Skeletal muscle tissue (tissue), 4 donors: ENCODE measurements around the gene SLC35E4. TPM values are rescaled to one million over a fixed set of nuclear protein-coding genes. Genes with fewer than 3 reads are reported as not detected.
"Not testable (repeated sequence)": the region's sequence is repeated elsewhere in the genome, so short reads cannot be mapped to it uniquely, and the experiment has no call there.

Source experiments
- H3K27ac ChIP-seq: one replicate; pipeline ENCODE4 v1.7.0; 2013; ENCODE audit warnings: mild to moderate bottlenecking, low read depth, low read length, inconsistent platforms
- H3K27me3 ChIP-seq, 3 donors: one replicate each; pipeline ENCODE4 v1.7.0; 2013; ENCODE audit warnings: low read length in 3 of 3; ENCODE audit not compliant: control insufficient read depth in 3 of 3, insufficient read depth in 3 of 3
- H3K36me3 ChIP-seq, 3 donors: one replicate each; pipeline ENCODE4 v1.7.0; 2013; ENCODE audit warnings: low read length in 3 of 3; ENCODE audit not compliant: control insufficient read depth in 3 of 3, insufficient read depth in 3 of 3
- H3K4me1 ChIP-seq, 3 donors: one replicate each; pipeline ENCODE4 v1.7.0; 2013; ENCODE audit warnings: low read length in 3 of 3, mild to moderate bottlenecking in 3 of 3; ENCODE audit not compliant: control insufficient read depth in 3 of 3, insufficient read depth in 3 of 3
- H3K4me3 ChIP-seq, 3 donors: one replicate each; pipeline ENCODE4 v1.7.0; 2013; ENCODE audit warnings: low read length in 3 of 3
- H3K9ac ChIP-seq, 3 donors: one replicate each; pipeline ENCODE4 v1.7.0; 2013; ENCODE audit warnings: low read length in 3 of 3, mild to moderate bottlenecking in 3 of 3, moderate library complexity in 2 of 3, low read depth in 1 of 3
- H3K9me3 ChIP-seq, 3 donors: one replicate each; pipeline ENCODE4 v1.7.0; 2013; ENCODE audit warnings: low read length in 3 of 3; ENCODE audit not compliant: control insufficient read depth in 3 of 3
- total RNA-seq: library from RNA; depleted of rRNA; stranded (reverse); fragments of >200 nt; gene quantifications from one replicate; pipeline ENCODE4 v1.2.3, GENCODE V29; 2014
- donor health status: Osteomylitis.

SLC35E4 gene
- total RNA-seq, 1 donor from 2014 or later, result 2.1 TPM

DNA sequence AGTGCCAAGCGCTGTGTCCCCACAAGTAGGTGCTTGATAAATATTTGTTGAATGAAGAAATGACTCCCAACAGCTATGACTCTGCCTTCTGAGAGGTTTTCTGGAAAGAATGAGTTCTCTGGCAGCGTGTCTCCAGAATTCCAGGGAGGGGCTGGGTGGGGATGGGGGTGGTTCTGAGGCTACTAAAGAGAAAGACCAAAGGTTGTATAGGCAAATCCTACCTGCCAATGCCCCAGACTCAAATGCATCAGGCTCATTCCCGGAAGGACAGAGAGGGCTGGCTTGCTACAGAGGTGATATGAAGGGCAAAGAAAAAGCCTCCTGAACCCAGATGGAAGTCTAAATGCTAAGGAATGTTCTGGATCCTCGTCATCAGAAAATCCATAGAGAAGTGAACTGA is 30.2 kb downstream of the SLC35E4 start:
- Histone ChIP-seq H3K9ac (no peak overlapping the region), H3K9me3 (no peaks in the 10 kb centered on the region), H3K27ac (no peak overlapping the region), H3K36me3 (peaks cover 10 to 21% (median 12%) of the 10 kb centered on the region in 3 donors), H3K4me1 (peaks cover 12 to 15% (median 15%) of the 10 kb centered on the region in 3 donors), H3K27me3 (no peaks in the 10 kb centered on the region), H3K4me3 (no peak overlapping the region)

DNA sequence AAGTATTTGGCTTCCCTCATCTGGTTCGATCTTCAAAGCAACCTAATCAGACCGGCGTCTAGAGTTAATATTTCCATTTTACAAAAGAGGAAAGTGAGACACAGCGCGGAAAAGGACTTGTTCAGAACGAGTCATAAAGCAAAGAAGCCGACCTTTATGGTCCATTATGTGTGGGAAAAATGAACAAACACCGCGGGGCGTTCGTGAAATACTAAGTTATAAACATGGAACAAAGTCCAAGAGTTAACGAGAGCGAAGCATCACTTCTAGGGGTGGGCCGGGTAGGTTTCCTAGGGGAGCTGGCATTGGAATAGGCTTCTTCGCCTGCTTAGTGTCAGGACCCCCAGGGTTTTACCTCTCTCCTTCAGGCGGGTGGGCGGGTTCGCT is 31.5 kb downstream of the SLC35E4 start:
- H3K4me1 ChIP-seq, result peaks cover 12 to 15% (median 15%) of the 10 kb centered on the region in 3 donors
- H3K9me3 ChIP-seq, result no peaks in the 10 kb centered on the region
- no peak overlapping the region for H3K27ac ChIP-seq
- H3K36me3 ChIP-seq, result peaks cover 8 to 17% (median 12%) of the 10 kb centered on the region in 3 donors
- H3K27me3 ChIP-seq, result no peaks in the 10 kb centered on the region
- peak overlapping the region; percentile 76 to 84 (median 79) for H3K9ac ChIP-seq
- H3K4me3 ChIP-seq, result peak overlapping the region; percentile 76 to 94 (median 80)

DNA sequence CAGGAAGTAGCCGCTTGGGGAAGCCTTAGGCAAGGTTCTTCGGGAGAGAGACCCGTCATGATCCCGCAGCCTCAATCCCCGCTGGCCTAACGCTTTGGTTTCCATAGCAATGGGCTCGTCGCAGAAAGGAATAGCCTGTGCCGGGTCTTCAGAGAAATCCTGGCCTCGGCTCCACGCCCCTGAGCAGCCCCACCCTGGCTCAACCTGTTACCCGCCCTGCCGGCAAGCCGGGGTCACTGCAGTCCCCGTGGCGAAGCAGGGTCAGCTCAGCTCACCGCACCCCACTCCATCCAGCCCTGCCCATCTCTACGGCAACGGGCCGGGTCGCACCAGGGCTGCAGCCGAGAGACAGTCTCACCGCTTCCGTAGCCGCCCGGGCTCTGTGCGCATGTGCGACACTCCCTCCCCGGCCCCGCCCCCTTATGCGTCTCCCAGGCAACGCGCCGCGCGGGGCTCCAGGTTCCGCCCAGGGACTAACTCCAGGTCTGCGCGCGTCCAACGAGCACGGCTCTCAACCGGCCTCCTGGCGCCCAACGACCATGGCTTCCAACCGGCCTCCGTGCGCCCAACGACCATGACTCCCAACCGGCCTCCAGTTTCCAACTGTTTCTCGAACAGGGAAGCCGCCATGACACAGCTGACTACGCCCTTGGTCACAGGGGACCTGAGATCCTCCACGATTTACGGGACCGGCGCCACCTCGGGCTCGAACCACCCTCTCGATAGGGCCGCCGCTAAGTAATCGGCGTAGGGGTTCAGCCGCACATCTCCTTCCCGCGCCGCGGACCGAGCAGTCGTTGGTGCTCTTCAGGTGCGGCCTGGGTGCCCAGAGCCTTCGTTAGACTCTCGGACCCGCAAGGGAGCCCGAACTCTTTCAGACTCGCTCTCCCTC is 32.2 kb downstream of the SLC35E4 start, which contains the start of gene DUSP18:
Gene DUSP18 (minus strand): TSS at position 382 of the 892 bp plus-strand sequence. CDS start 3,872 bp downstream, outside the sequence.
- Histone ChIP-seq H3K27ac (peak within 1 kb of the TSS; percentile 8), H3K36me3 (peaks cover 8 to 11% (median 11%) of the 10 kb centered on the region in 3 donors), H3K27me3 (no peaks in the 10 kb centered on the region), H3K9me3 (no peaks in the 10 kb centered on the region), H3K4me3 (peak within 1 kb of the TSS; percentile 76 to 94 (median 80)), H3K4me1 (peaks cover 12 to 15% (median 15%) of the 10 kb centered on the region in 3 donors), H3K9ac (peak within 1 kb of the TSS; percentile 76 to 84 (median 79))

DNA sequence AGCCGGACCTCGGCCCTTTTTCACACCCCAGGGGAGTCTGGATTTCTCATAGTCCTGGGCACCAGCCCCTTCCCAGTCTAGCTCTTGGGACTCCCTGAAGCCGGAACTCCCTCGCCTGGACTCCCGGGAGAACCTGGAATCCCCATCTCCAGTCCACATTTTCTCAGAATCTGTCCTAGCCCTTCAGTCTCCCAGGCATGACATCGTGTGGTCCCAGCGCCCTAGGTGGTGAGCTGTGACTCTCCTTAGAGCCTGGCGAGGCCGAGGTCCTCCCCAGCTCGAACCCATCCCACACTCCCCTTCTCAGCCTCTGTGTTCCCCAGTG is 32.8 kb downstream of the SLC35E4 start:
- Histone ChIP-seq H3K4me1 (peaks cover 12 to 15% (median 15%) of the 10 kb centered on the region in 3 donors), H3K27me3 (no peaks in the 10 kb centered on the region), H3K4me3 (peak overlapping the region; percentile 76 to 94 (median 80)), H3K36me3 (peaks cover 5 to 7% (median 7%) of the 10 kb centered on the region in 3 donors), H3K9ac (peak overlapping the region; percentile 76 to 84 (median 79)), H3K27ac (no peak overlapping the region), H3K9me3 (no peaks in the 10 kb centered on the region)

DNA sequence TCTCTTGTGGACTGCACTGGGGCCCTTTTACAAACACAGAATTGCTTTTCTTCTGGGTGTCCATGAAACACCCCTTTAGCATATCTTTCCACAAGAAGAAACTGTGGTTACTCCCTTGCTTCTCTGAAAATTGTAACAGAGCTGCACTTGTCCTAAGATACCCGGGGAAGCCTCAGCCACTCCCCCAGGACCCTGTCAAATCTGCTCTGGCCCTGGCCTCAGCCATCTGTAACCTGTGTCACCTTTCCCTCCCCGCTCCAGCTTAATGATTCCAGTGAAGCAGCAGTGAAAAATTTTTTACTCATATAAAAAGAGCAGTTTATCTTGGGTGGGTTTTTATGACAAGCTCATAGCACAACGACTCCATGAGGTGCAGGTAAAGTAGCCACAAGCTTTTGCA is 35.5 kb downstream of the SLC35E4 start:
- H3K9ac ChIP-seq, result no peak overlapping the region
- peaks cover 12 to 15% (median 15%) of the 10 kb centered on the region in 3 donors for H3K4me1 ChIP-seq
- no peaks in the 10 kb centered on the region for H3K27me3 ChIP-seq
- no peaks in the 10 kb centered on the region for H3K9me3 ChIP-seq
- no peak overlapping the region for H3K27ac ChIP-seq
- H3K4me3 ChIP-seq, result no peak overlapping the region
- H3K36me3 ChIP-seq, result no peaks in the 10 kb centered on the region

- H3K9me3 ChIP-seq, result no peaks in the 10 kb centered on the region
- H3K4me1 ChIP-seq, result peaks cover 3 to 4% (median 4%) of the 10 kb centered on the region in 3 donors
- H3K9ac ChIP-seq, result no peak overlapping the region
- H3K27ac ChIP-seq, result no peak overlapping the region
- H3K36me3 ChIP-seq, result no peaks in the 10 kb centered on the region
- H3K4me3 ChIP-seq, result no peak overlapping the region
- H3K27me3 ChIP-seq, result no peaks in the 10 kb centered on the region
These were observed 37.6 kb downstream of the SLC35E4 start for GRCh38 chr22:30673136-30673535.

DNA sequence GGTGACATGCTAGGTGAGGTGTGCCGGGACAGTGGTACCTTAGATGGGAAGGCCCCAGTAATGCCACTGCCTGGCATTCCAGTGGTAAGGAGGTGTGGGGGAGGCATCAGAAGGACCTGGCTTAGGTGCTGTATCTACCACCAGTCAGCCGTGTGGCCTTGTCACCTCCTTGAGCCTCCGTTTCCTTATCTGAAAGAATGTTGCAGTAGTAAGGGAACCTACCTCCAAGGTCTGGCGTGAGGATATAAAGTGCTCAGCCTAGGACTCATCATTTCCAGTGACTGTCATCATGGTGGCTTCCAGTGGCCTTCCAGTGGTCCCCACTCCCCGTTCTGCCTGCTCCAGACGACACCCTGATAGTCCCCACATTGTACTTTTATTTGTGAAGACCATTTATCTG is 38.9 kb downstream of the SLC35E4 start:
- H3K4me3 ChIP-seq, result no peak overlapping the region
- H3K9me3 ChIP-seq, result no peaks in the 10 kb centered on the region
- H3K27me3 ChIP-seq, result no peaks in the 10 kb centered on the region
- H3K27ac ChIP-seq, result no peak overlapping the region
- H3K9ac ChIP-seq, result no peak overlapping the region
- no peaks in the 10 kb centered on the region for H3K4me1 ChIP-seq
- no peaks in the 10 kb centered on the region for H3K36me3 ChIP-seq

DNA sequence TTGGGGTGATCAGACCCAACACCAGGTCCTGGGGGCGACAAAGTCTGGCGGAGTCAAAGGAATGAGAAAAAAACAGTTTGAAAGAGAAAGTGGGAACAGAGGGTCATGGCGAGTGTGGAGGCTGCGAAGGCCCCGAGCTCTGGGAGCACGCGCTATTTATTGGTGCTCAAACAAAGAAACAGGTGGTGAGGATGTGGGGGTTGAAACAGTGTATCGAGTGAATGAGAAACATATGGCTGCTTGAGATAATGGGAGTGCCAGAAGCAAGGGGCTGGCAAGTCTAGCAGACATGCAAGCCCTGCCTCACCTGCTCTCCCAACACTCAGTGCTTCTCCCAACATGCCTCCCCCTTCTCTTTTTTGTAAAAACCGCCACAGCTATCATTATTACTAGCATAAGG is 39.9 kb downstream of the SLC35E4 start:
- H3K9ac ChIP-seq, result no peak overlapping the region

GRCh38 chr22:30676565-30676964 is 41.0 kb downstream of the SLC35E4 start:
- not testable (repeated sequence) for H3K36me3 ChIP-seq, H3K9ac ChIP-seq, H3K9me3 ChIP-seq, H3K4me3 ChIP-seq, H3K27me3 ChIP-seq, H3K27ac ChIP-seq, H3K4me1 ChIP-seq

More for the DNA sequence above, 39.9 kb downstream of the SLC35E4 start:
- no peaks in the 10 kb centered on the region for H3K9me3 ChIP-seq
- H3K36me3 ChIP-seq, result no peaks in the 10 kb centered on the region
- no peak overlapping the region for H3K4me3 ChIP-seq
- no peaks in the 10 kb centered on the region for H3K27me3 ChIP-seq
- no peaks in the 10 kb centered on the region for H3K4me1 ChIP-seq
- no peak overlapping the region for H3K27ac ChIP-seq

DNA sequence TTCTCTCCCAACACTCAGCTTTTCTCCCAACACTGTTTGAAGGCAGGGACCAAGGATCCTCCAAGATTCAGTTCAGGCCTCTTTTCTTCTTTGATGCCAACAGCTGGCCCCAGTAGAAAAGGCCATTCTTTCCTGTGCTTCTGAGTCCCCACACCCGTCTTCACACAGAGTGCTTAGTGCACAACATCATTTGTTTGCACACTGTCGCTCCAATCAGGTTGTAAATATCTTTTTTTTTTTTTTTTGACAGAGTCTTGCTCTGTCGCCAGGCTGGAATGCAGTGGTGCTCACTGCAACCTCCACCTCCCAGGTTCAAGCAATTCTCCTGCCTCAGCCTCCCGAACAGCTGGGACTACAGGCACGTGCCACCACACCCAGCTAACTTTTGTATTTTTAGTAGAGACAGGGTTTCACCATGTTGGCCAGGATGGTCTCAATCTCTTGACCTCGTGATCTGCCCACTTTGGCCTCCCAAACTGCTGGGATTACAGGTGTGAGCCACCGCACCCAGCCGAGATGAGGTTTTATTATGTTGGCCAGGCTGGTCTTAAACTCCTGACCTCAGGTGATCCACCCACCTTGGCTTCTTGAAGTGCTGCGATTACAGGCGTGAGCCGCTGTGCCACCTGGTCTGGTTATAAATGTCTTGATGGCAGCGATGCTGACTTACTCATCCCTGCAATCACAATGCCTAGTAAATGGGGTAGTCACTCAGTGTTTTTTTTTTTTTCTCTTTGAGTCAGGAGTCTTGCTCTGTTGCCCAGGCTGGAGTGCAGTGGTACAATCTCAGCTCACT is 44.5 kb downstream of the SLC35E4 start:
- not testable (repeated sequence) for H3K9ac ChIP-seq, H3K36me3 ChIP-seq, H3K4me1 ChIP-seq, H3K4me3 ChIP-seq, H3K27me3 ChIP-seq, H3K9me3 ChIP-seq, H3K27ac ChIP-seq
